Thyroid gland (tissue), 4 donors: ENCODE data around the gene SCMH1. TPM values are rescaled to one million over a fixed set of nuclear protein-coding genes. Genes with fewer than 3 reads are reported as not detected.

Experiments used
- DNase-seq, 2 donors: peaks; one replicate each; pipeline ENCODE4 v3.0.0-alpha.2; 2019
- H3K27ac ChIP-seq, 3 donors: fragments of 200-600 bp; sonication (generic); 1 replicate in 2 of 3; 2 replicates in 1 of 3; pipeline ENCODE4 v1.5.1; 2016 to 2019; ENCODE audit warnings: mild to moderate bottlenecking in 1 of 3, moderate library complexity in 1 of 3
- H3K27me3 ChIP-seq: fragments of 200-600 bp; sonication (generic); one replicate; pipeline ENCODE4 v1.5.1; 2019
- H3K36me3 ChIP-seq, 2 donors: fragments of 200-600 bp; sonication (generic); one replicate each; pipeline ENCODE4 v1.5.1; 2016 to 2019
- H3K4me1 ChIP-seq, 2 donors: fragments of 200-600 bp; sonication (generic); one replicate each; pipeline ENCODE4 v1.5.1; 2017 to 2019
- H3K4me3 ChIP-seq, 3 donors: fragments of 200-600 bp; sonication (generic); replicated peaks in 1 of 3; 1 replicate in 2 of 3; 2 replicates in 1 of 3; pipeline ENCODE4 v1.5.1; 2016; ENCODE audit warnings: mild to moderate bottlenecking in 1 of 3
- H3K9me3 ChIP-seq: fragments of 200-600 bp; sonication (generic); one replicate; pipeline ENCODE4 v1.5.1; 2017
- CTCF ChIP-seq, 6 experiments: fragments of 200-600 bp in 3 of 6; fragments of 450-650 bp in 3 of 6; sonication (generic) in 3 of 6; IDR thresholded peaks; one replicate each; pipeline ENCODE4 v1.5.1; 2016 to 2019; ENCODE audit warnings: antibody characterized with exemption in 6 of 6, mild to moderate bottlenecking in 2 of 6, inconsistent platforms in 1 of 6, moderate library complexity in 1 of 6
- POLR2A ChIP-seq, 2 donors: fragments of 450-650 bp; IDR thresholded peaks; one replicate each; pipeline ENCODE4 v1.6.1; 2017; ENCODE audit warnings: antibody characterized with exemption in 2 of 2, mild to moderate bottlenecking in 2 of 2, moderate library complexity in 1 of 2
- WGBS, 2 donors: methylation state at CpG; one replicate each; pipeline ENCODE4 v1.1.5; 2017; 5-methylcytosine and 5-hydroxymethylcytosine counted together
- intact Hi-C: fragments of 100-400 bp; cut with DNase I; formaldehyde crosslinking; loops from one replicate; pipeline ENCODE4 v1.15.1; 2023
- total RNA-seq, 4 donors: library from RNA; depleted of rRNA; stranded (reverse); fragments of >200 nt; gene quantifications; one replicate each; pipeline ENCODE4 v1.2.3, GENCODE V29; 2016

Gene SCMH1
- total RNA-seq, 4 donors from 2014 or later: 30.6 to 93.0 (median 47.5) TPM

- no peaks in the 10 kb centered on the region for H3K27me3 ChIP-seq
- H3K36me3 ChIP-seq: peaks cover 11 to 17% of the 10 kb centered on the region in 2 donors
- peaks cover 0 to 15% of the 10 kb centered on the region in 2 donors for H3K4me1 ChIP-seq
- intact Hi-C loops: no loop called here
- H3K27ac ChIP-seq: no peak overlapping the region
- 86 to 91% methylated on average over 7 of the region's 7 CpGs for WGBS, 2 donors
- TF ChIP-seq POLR2A (IDR thresholded peaks at IDR 0.05) (no peak), CTCF (IDR thresholded peaks at IDR 0.05) (no peak)
- H3K4me3 ChIP-seq: no peak overlapping the region
- no peak for DNase-seq
- no peaks in the 10 kb centered on the region for H3K9me3 ChIP-seq
These were observed 228.3 kb downstream of the SCMH1 start for GRCh38 chr1:41013796-41014195.

GRCh38 chr1:41013024-41013423 lies 229.1 kb downstream of the SCMH1 start:
- H3K4me1 ChIP-seq: peaks cover 0 to 15% of the 10 kb centered on the region in 2 donors
- H3K9me3 ChIP-seq: no peaks in the 10 kb centered on the region
- H3K27ac ChIP-seq: no peak overlapping the region
- no peak for DNase-seq
- intact Hi-C loops: no loop called here
- no peak overlapping the region for H3K4me3 ChIP-seq
- H3K27me3 ChIP-seq: no peaks in the 10 kb centered on the region
- TF ChIP-seq POLR2A (IDR thresholded peaks at IDR 0.05): no peak
- no peak for TF ChIP-seq CTCF (IDR thresholded peaks at IDR 0.05)
- peaks cover 13 to 17% of the 10 kb centered on the region in 2 donors for H3K36me3 ChIP-seq
- 94 to 99% methylated on average over 6 of the region's 6 CpGs for WGBS, 2 donors

GRCh38 chr1:41010345-41010744 lies 231.8 kb downstream of the SCMH1 start:
- TF ChIP-seq CTCF (IDR thresholded peaks at IDR 0.05) (no peak), POLR2A (IDR thresholded peaks at IDR 0.05) (no peak)
- H3K27ac ChIP-seq: no peak overlapping the region
- H3K4me3 ChIP-seq: no peak overlapping the region
- peaks cover 25 to 26% of the 10 kb centered on the region in 2 donors for H3K36me3 ChIP-seq
- H3K9me3 ChIP-seq: no peaks in the 10 kb centered on the region
- intact Hi-C loops: no loop called here
- no peak for DNase-seq
- H3K4me1 ChIP-seq: peaks cover 0 to 11% of the 10 kb centered on the region in 2 donors
- no peaks in the 10 kb centered on the region for H3K27me3 ChIP-seq
- 95 to 100% methylated on average over 1 of the region's 1 CpG for WGBS, 2 donors

- TF ChIP-seq POLR2A (IDR thresholded peaks at IDR 0.05): no peak
- TF ChIP-seq CTCF (IDR thresholded peaks at IDR 0.05): no peak
- peaks cover 25 to 26% of the 10 kb centered on the region in 2 donors for H3K36me3 ChIP-seq
- intact Hi-C loops: no loop called here
These were observed 232.6 kb downstream of the SCMH1 start for GRCh38 chr1:41009466-41009865.

GRCh38 chr1:41006942-41007865 lies 234.9 kb downstream of the SCMH1 start:
- intact Hi-C loops: no loop called here
- TF ChIP-seq POLR2A (IDR thresholded peaks at IDR 0.05) (no peak), CTCF (IDR thresholded peaks at IDR 0.05) (no peak)
- Histone ChIP-seq H3K9me3 (no peaks in the 10 kb centered on the region), H3K36me3 (peaks cover 25 to 26% of the 10 kb centered on the region in 2 donors), H3K27ac (no peak overlapping the region), H3K27me3 (no peaks in the 10 kb centered on the region), H3K4me3 (no peak overlapping the region), H3K4me1 (peaks cover 0 to 9% of the 10 kb centered on the region in 2 donors)
- no peak for DNase-seq
- WGBS, 2 donors: 90 to 96% methylated on average over 16 to 18 of the region's 19 CpGs

More at GRCh38 chr1:41009466-41009865, 232.6 kb downstream of the SCMH1 start:
- H3K9me3 ChIP-seq: no peaks in the 10 kb centered on the region
- peaks cover 0 to 11% of the 10 kb centered on the region in 2 donors for H3K4me1 ChIP-seq
- no peak overlapping the region for H3K27ac ChIP-seq
- DNase-seq: no peak
- H3K4me3 ChIP-seq: no peak overlapping the region
- 96 to 97% methylated on average over 8 of the region's 8 CpGs for WGBS, 2 donors
- no peaks in the 10 kb centered on the region for H3K27me3 ChIP-seq
